GM12892 (cell line): Measurements from ENCODE around the gene ARHGAP1.

Source experiments
- POLR2A ChIP-seq: IDR thresholded peaks from 2 replicates; pipeline ENCODE4 v1.6.1; 2011; ENCODE audit warnings: low read depth, low read length, control low read depth
- TAF1 ChIP-seq: IDR thresholded peaks from 2 replicates; pipeline ENCODE4 v1.6.1; 2011; ENCODE audit warnings: low read depth, mild to moderate bottlenecking, control low read depth, low read length, borderline replicate concordance

- TF ChIP-seq POLR2A = no peak
- no peak for TF ChIP-seq TAF1
Measured at GRCh38 chr11:46635557-46636139, 64.8 kb downstream of the ARHGAP1 start.
